IMR-90 (cell line): ENCODE measurements around the gene SVIL. TPM values are rescaled to one million over a fixed set of nuclear protein-coding genes. Genes with fewer than 3 reads are reported as not detected.

ENCODE experiments used
- ATAC-seq: fragments of 200-7000 bp; cut with Tn5 transposase; 2 replicates; pipeline ENCODE4 v1.9.1; 2020; ENCODE audit warnings: low read depth, mild to moderate bottlenecking, moderate library complexity
- BruUV-seq: library from RNA; stranded (reverse); fragments of 400-500 nt; replicated peaks from 2 replicates; lab custom pipeline; 2021; lab: Mats Ljungman, UMichigan
- CTCF ChIA-PET: fragments of 300-600 bp; formaldehyde crosslinking; extraction: SDS; loops from one replicate; lab custom pipeline; 2021; ENCODE audit warnings: antibody characterized with exemption; lab: Yijun Ruan, JAX
- POLR2A ChIA-PET: fragments of 300-600 bp; sonication (Branson Sonifier 250); formaldehyde crosslinking; loops from one replicate; lab custom pipeline; 2022; ENCODE audit warnings: antibody characterized with exemption; ENCODE audit not compliant: unreplicated experiment; lab: Charles Lee
- DNase-seq: peaks from one replicate; pipeline ENCODE4 v3.0.0; 2013
- H2AFZ ChIP-seq: replicated peaks from 2 replicates; pipeline ENCODE3; 2013; ENCODE audit warnings: low read length, mild to moderate bottlenecking; ENCODE audit not compliant: poor library complexity
- H2AK5ac ChIP-seq: 2 replicates; pipeline ENCODE4 v1.6.1; 2013; ENCODE audit warnings: low read depth, low read length, inconsistent platforms
- H2AK9ac ChIP-seq: replicated peaks from 2 replicates; pipeline ENCODE3; 2013; ENCODE audit warnings: mild to moderate bottlenecking, low read depth, low read length, moderate library complexity; ENCODE audit not compliant: poor library complexity
- H2BK120ac ChIP-seq: 2 replicates; pipeline ENCODE4 v1.6.1; 2013; ENCODE audit warnings: low read depth, low read length, inconsistent platforms
- H2BK15ac ChIP-seq: 3 replicates; pipeline ENCODE4 v1.6.1; 2013; ENCODE audit warnings: low read depth, low read length, inconsistent platforms
- H2BK20ac ChIP-seq: 2 replicates; pipeline ENCODE4 v1.6.1; 2013; ENCODE audit warnings: low read depth, mild to moderate bottlenecking, inconsistent platforms, low read length, moderate library complexity
- H2BK5ac ChIP-seq: 2 replicates; pipeline ENCODE4 v1.6.1; 2013; ENCODE audit warnings: mild to moderate bottlenecking, low read depth, low read length, inconsistent platforms; ENCODE audit not compliant: poor library complexity, severe bottlenecking
- H3K14ac ChIP-seq: replicated peaks from 2 replicates; pipeline ENCODE4 v1.6.1; 2013; ENCODE audit warnings: low read depth, low read length, inconsistent platforms
- H3K18ac ChIP-seq: 2 replicates; pipeline ENCODE4 v1.6.1; 2013; ENCODE audit warnings: low read depth, low read length, control low read depth
- H3K23ac ChIP-seq: 2 replicates; pipeline ENCODE4 v1.6.1; 2013; ENCODE audit warnings: low read depth, low read length, inconsistent platforms
- H3K27ac ChIP-seq: 2 replicates; pipeline ENCODE4 v1.5.1; 2013; ENCODE audit warnings: mild to moderate bottlenecking, control low read depth, low read length; ENCODE audit not compliant: insufficient read depth
- H3K27me3 ChIP-seq: 2 replicates; pipeline ENCODE4 v1.6.1; 2013; ENCODE audit warnings: low read length; ENCODE audit not compliant: control insufficient read depth, insufficient read depth
- H3K36me3 ChIP-seq: 2 replicates; pipeline ENCODE4 v1.6.1; 2013; ENCODE audit warnings: low read length, mixed read lengths; ENCODE audit not compliant: control insufficient read depth, insufficient read depth
- H3K4ac ChIP-seq: 2 replicates; pipeline ENCODE4 v1.6.1; 2013; ENCODE audit warnings: low read depth, low read length, inconsistent platforms
- H3K4me1 ChIP-seq: 2 replicates; pipeline ENCODE4 v1.6.1; 2013; ENCODE audit warnings: low read length, mixed read lengths; ENCODE audit not compliant: control insufficient read depth, insufficient read depth
- H3K4me2 ChIP-seq: 2 replicates; pipeline ENCODE4 v1.6.1; 2013; ENCODE audit warnings: low read depth, mild to moderate bottlenecking, control low read depth, low read length, moderate library complexity
- H3K4me3 ChIP-seq: 2 replicates; pipeline ENCODE4 v1.5.1; 2013; ENCODE audit warnings: low read depth, mild to moderate bottlenecking, control low read depth, low read length, moderate library complexity; ENCODE audit not compliant: insufficient read depth
- H3K56ac ChIP-seq: 2 replicates; pipeline ENCODE4 v1.6.1; 2013; ENCODE audit warnings: low read length, inconsistent platforms; ENCODE audit not compliant: insufficient read depth; ENCODE audit errors: extremely low read depth
- H3K79me1 ChIP-seq, 2 experiments: 2 replicates each; pipeline ENCODE4 v1.6.1; 2013; ENCODE audit warnings: low read length in 2 of 2, inconsistent platforms in 1 of 2, low read depth in 1 of 2
- H3K9ac ChIP-seq: 2 replicates; pipeline ENCODE4 v1.6.1; 2013; ENCODE audit warnings: low read depth, low read length, control low read depth
- H3K9me1 ChIP-seq: 2 replicates; pipeline ENCODE4 v1.6.1; 2013; ENCODE audit warnings: low read length, inconsistent platforms; ENCODE audit not compliant: insufficient read depth
- H3K9me3 ChIP-seq: 2 replicates; pipeline ENCODE4 v1.6.1; 2013; ENCODE audit warnings: low read length; ENCODE audit not compliant: control insufficient read depth, insufficient read depth
- H4K20me1 ChIP-seq: 2 replicates; pipeline ENCODE4 v1.6.1; 2013; ENCODE audit warnings: low read length, inconsistent platforms; ENCODE audit not compliant: insufficient read depth
- H4K5ac ChIP-seq: 2 replicates; pipeline ENCODE4 v1.6.1; 2013; ENCODE audit warnings: mild to moderate bottlenecking, low read depth, low read length, control low read depth
- H4K8ac ChIP-seq, 2 experiments: 2 replicates each; pipeline ENCODE4 v1.6.1; 2013; ENCODE audit warnings: low read depth in 2 of 2, low read length in 2 of 2, control low read depth in 1 of 2, inconsistent platforms in 1 of 2
- H4K91ac ChIP-seq: 2 replicates; pipeline ENCODE4 v1.6.1; 2013; ENCODE audit warnings: low read depth, low read length, inconsistent platforms; ENCODE audit not compliant: insufficient read depth
- CTCF ChIP-seq: conservative IDR thresholded peaks from 2 replicates; pipeline ENCODE4 v1.5.1; 2012; ENCODE audit warnings: mild to moderate bottlenecking, low read depth, low read length, improper control_type of control experiment
- FOS ChIP-seq: fragments of 150-350 bp; IDR thresholded peaks from 2 replicates; pipeline ENCODE4 v1.6.1; 2016; ENCODE audit warnings: low read depth, low read length
- MXI1 ChIP-seq: IDR thresholded peaks from 2 replicates; pipeline ENCODE4 v1.6.1; 2012; ENCODE audit warnings: low read depth, mild to moderate bottlenecking, low read length, moderate library complexity, borderline replicate concordance
- POLR2A ChIP-seq: IDR thresholded peaks from 2 replicates; pipeline ENCODE4 v1.6.1; 2012; ENCODE audit warnings: mild to moderate bottlenecking, low read depth, low read length
- RCOR1 ChIP-seq: IDR thresholded peaks from 2 replicates; pipeline ENCODE4 v1.6.1; 2012; ENCODE audit warnings: mild to moderate bottlenecking, low read length, improper control_type of control experiment; ENCODE audit not compliant: insufficient replicate concordance
- WGBS, 2 experiments: methylation state at CpG; one replicate each; pipeline versions ENCODE4 v1.1.5 to v1.1.7; 2013; ENCODE audit warnings: missing lambda C conversion rate in 2 of 2; ENCODE audit not compliant: insufficient read length in 1 of 2; ENCODE audit errors: extremely low coverage in 2 of 2; 5-methylcytosine and 5-hydroxymethylcytosine counted together
- dilution Hi-C: fragments of 300-500 bp; cut with HindIII; formaldehyde crosslinking; loops from one replicate; pipeline ENCODE4 v1.14.3; 2018; ENCODE audit warnings: low sequenced_read_pairs; ENCODE audit not compliant: unreplicated experiment
- in situ Hi-C: fragments of 300-500 bp; cut with MboI; formaldehyde crosslinking; loops from 3 replicates; pipeline ENCODE4 v1.14.3; 2019; ENCODE audit warnings: low sequenced_read_pairs, inconsistent platforms, mixed read lengths
- intact Hi-C: fragments of 100-400 bp; cut with micrococcal nuclease; formaldehyde crosslinking; loops from 2 replicates; pipeline ENCODE4 v1.10.0; 2022
- polyA plus RNA-seq, 3 experiments: library from polyadenylated mRNA; depleted of rRNA; stranded (reverse); fragments of >200 nt; gene quantifications; 2 replicates each; pipeline ENCODE4 v1.2.3, GENCODE V29; 2012; ENCODE audit warnings: low replicate concordance in 1 of 3
- total RNA-seq: library from RNA; depleted of rRNA; stranded (reverse); fragments of >200 nt; gene quantifications from 2 replicates; pipeline ENCODE4 v1.2.3, GENCODE V29; 2012

SVIL gene
- total and polyA plus RNA-seq, 2 of the 4 experiments (the other 2 are of a cell fraction): 11.5 to 11.6 TPM

GRCh38 chr10:29667191-29667590, 32.4 kb upstream of the SVIL start:
- Histone ChIP-seq H2AK9ac (no peak overlapping the region), H2BK5ac (no peak overlapping the region), H3K9me3 (no peaks in the 10 kb centered on the region), H2AFZ (no peak overlapping the region), H3K4me1 (peaks cover 2% of the 10 kb centered on the region; the same call in 1 of the 2 replicates), H2BK15ac (no peak overlapping the region), H3K9me1 (peaks cover 13% of the 10 kb centered on the region; the same call in 1 of the 2 replicates), H4K8ac (no peak overlapping the region), H2BK120ac (no peak overlapping the region), H3K79me1 (peaks cover 21 to 61% of the 10 kb centered on the region in 2 experiments), H4K91ac (no peak overlapping the region), H3K4me2 (no peak overlapping the region), H3K4ac (no peak overlapping the region), H4K20me1 (peaks cover 13% of the 10 kb centered on the region; the same call in 1 of the 2 replicates), H3K18ac (no peak overlapping the region), H3K36me3 (peaks cover 4% of the 10 kb centered on the region), H4K5ac (no peak overlapping the region), H3K4me3 (no peak overlapping the region), H3K14ac (no peak overlapping the region), H2BK20ac (no peak overlapping the region), H3K56ac (no peak overlapping the region), H3K27ac (no peak overlapping the region), H3K23ac (no peak overlapping the region), H3K9ac (no peak overlapping the region), H2AK5ac (no peak overlapping the region), H3K27me3 (no peaks in the 10 kb centered on the region)
- ATAC-seq (no peak), DNase-seq (no peak)
- intact Hi-C loops (no loop called here), dilution Hi-C loops (no loop called here), in situ Hi-C loops (no loop called here)
- POLR2A ChIA-PET: no interaction called here
- TF ChIP-seq POLR2A (no peak), RCOR1 (no peak), MXI1 (no peak), FOS (no peak), CTCF (no peak)
- CTCF ChIA-PET: no interaction called here
- 80% methylated on average over 2 of the region's 3 CpGs; no CpG with 5 or more reads in 1 of the 2 experiments for WGBS, 2 experiments
- no TSS peak for BruUV-seq
